ENCODE data around the gene CLSTN2. TPM values are rescaled to one million over a fixed set of nuclear protein-coding genes. Genes with fewer than 3 reads are reported as not detected.

The CLSTN2 gene
- total RNA-seq, 1 experiment from 2014 or later: not detected

DNA sequence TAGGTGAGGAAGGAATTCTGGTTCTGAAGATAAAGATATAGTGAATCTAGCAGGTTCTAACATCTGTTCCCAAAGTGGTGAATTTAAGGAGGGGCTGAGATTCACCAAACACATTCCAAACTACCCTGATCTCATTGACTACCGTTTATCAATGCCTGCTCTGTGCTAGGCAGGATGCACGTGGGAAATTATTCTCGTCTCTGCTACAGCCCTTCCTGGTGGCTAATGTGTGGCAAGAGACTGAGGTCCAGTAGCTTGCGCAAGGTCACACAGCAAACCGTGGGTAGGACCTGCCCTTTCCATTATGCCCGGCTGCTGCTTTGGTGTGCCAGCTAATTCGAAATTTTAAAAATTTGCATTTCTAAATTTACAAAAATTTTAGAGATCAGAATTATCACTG lies 533.4 kb downstream of the CLSTN2 start:
- Histone ChIP-seq H2AFZ (no peak overlapping the region), H3K27ac (peak overlapping the region; percentile 92), H3K9me2 (ENCODE audit: insufficient read depth) (no peaks in the 10 kb centered on the region), H3K4me2 (peak overlapping the region; percentile 26; the same call in 1 of the 2 replicates), H3K36me3 (ENCODE audit: low read depth) (no peaks in the 10 kb centered on the region), H4K20me1 (ENCODE audit: insufficient read depth) (no peaks in the 10 kb centered on the region), H3F3A (ENCODE audit: insufficient read depth, low read depth) (peaks cover 19% of the 10 kb centered on the region; the same call in 1 of the 2 replicates), H3K79me2 (ENCODE audit: low read depth) (no peaks in the 10 kb centered on the region), H3K4me3 (no peak overlapping the region), H3K4me1 (replicated peaks; ENCODE audit: insufficient read depth) (peaks cover 44% of the 10 kb centered on the region), H3K27me3 (ENCODE audit: insufficient read depth, low read depth) (no peaks in the 10 kb centered on the region), H3K9me3 (ENCODE audit: insufficient read depth, low read depth) (no peaks in the 10 kb centered on the region)
- DNase-seq: no peak
- intact Hi-C loops (cut with micrococcal nuclease; ENCODE audit: unreplicated experiment): loop anchor here (10.0 kb wide), 1 partner anchor 266 kb away; no protein-coding TSS in a partner anchor
- ChIA-PET CTCF (no interaction called here), POLR2A (ENCODE audit: unreplicated experiment) (no interaction called here)
- no TSS peak for BruUV-seq (replicated peaks)
- TF ChIP-seq, protein P1, sequence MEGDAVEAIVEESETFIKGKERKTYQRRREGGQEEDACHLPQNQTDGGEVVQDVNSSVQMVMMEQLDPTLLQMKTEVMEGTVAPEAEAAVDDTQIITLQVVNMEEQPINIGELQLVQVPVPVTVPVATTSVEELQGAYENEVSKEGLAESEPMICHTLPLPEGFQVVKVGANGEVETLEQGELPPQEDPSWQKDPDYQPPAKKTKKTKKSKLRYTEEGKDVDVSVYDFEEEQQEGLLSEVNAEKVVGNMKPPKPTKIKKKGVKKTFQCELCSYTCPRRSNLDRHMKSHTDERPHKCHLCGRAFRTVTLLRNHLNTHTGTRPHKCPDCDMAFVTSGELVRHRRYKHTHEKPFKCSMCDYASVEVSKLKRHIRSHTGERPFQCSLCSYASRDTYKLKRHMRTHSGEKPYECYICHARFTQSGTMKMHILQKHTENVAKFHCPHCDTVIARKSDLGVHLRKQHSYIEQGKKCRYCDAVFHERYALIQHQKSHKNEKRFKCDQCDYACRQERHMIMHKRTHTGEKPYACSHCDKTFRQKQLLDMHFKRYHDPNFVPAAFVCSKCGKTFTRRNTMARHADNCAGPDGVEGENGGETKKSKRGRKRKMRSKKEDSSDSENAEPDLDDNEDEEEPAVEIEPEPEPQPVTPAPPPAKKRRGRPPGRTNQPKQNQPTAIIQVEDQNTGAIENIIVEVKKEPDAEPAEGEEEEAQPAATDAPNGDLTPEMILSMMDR (conservative IDR thresholded peaks at IDR 0.05): no peak
- TF ChIP-seq EZH2 (IDR thresholded peaks at IDR 0.05; ENCODE audit: low read depth): no peak

DNA sequence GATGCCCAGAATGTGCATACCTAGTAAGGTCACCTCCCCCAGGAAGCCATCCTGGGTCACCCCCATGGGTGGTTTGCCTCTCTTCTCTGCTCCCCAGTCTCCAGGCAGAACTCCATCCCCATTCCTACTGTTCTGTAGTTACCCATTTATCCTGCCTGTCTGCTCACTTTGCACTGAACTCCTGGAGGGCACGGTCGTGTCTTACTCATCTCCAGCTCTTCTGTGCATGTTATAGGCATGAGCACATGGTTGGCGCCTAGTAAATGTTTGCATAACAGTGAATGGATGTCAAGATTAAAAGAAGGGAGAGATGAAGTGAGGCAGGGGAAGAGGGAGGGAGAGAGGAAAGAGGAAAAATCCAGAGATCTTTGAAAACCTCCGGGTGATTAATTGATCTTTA lies 534.5 kb downstream of the CLSTN2 start:
- Histone ChIP-seq H3F3A (ENCODE audit: insufficient read depth, low read depth) (peaks cover 19% of the 10 kb centered on the region; the same call in 1 of the 2 replicates), H3K4me2 (no peak overlapping the region), H3K79me2 (ENCODE audit: low read depth) (no peaks in the 10 kb centered on the region), H3K9me2 (ENCODE audit: insufficient read depth) (no peaks in the 10 kb centered on the region), H2AFZ (no peak overlapping the region), H4K20me1 (ENCODE audit: insufficient read depth) (no peaks in the 10 kb centered on the region), H3K27ac (no peak overlapping the region), H3K9me3 (ENCODE audit: insufficient read depth, low read depth) (no peaks in the 10 kb centered on the region), H3K36me3 (ENCODE audit: low read depth) (no peaks in the 10 kb centered on the region), H3K4me1 (replicated peaks; ENCODE audit: insufficient read depth) (peaks cover 44% of the 10 kb centered on the region), H3K4me3 (no peak overlapping the region), H3K27me3 (ENCODE audit: insufficient read depth, low read depth) (no peaks in the 10 kb centered on the region)
- CTCF ChIA-PET: interaction anchor here (0.6 kb wide), 1 partner anchor 935 kb away, joined by 3 read pairs; no protein-coding TSS in a partner anchor
- POLR2A ChIA-PET (ENCODE audit: unreplicated experiment): no interaction called here
- no peak for DNase-seq
- no peak for TF ChIP-seq EZH2 (IDR thresholded peaks at IDR 0.05; ENCODE audit: low read depth)
- TF ChIP-seq, protein P1 (conservative IDR thresholded peaks at IDR 0.05): no peak
- intact Hi-C loops (cut with micrococcal nuclease; ENCODE audit: unreplicated experiment): loop anchor here (10.0 kb wide), 1 partner anchor 265 kb away; no protein-coding TSS in a partner anchor
- no TSS peak for BruUV-seq (replicated peaks)

DNA sequence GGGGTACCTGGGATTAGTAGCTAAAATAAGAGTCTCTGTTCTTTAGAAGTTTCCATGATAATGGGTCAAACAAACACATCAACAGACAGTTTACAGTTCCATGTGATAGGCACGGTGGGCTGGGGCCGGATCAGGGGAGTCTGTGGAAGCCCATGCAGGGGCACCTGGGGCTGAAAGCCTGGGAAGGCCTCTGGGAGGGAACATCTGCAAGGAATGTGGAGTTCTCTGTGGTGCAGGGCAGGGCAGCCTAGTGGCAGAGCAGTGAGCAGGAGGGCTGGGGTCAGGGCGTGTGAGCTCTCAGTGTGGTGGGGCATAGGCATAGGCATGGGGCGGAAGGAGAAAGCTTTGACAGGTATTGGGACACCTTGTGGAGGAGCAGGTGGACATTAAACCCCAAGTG lies 535.2 kb downstream of the CLSTN2 start:
- no peak for DNase-seq
- POLR2A ChIA-PET (ENCODE audit: unreplicated experiment): no interaction called here
- intact Hi-C loops (cut with micrococcal nuclease; ENCODE audit: unreplicated experiment): no loop called here
- Histone ChIP-seq H3K9me3 (ENCODE audit: insufficient read depth, low read depth) (no peaks in the 10 kb centered on the region), H3K4me1 (replicated peaks; ENCODE audit: insufficient read depth) (peaks cover 44% of the 10 kb centered on the region), H3K9me2 (ENCODE audit: insufficient read depth) (no peaks in the 10 kb centered on the region), H3K4me3 (no peak overlapping the region), H4K20me1 (ENCODE audit: insufficient read depth) (no peaks in the 10 kb centered on the region), H3K27me3 (ENCODE audit: insufficient read depth, low read depth) (no peaks in the 10 kb centered on the region), H3K27ac (no peak overlapping the region), H3K79me2 (ENCODE audit: low read depth) (no peaks in the 10 kb centered on the region), H2AFZ (no peak overlapping the region), H3K4me2 (no peak overlapping the region), H3F3A (ENCODE audit: insufficient read depth, low read depth) (peaks cover 19% of the 10 kb centered on the region; the same call in 1 of the 2 replicates), H3K36me3 (ENCODE audit: low read depth) (no peaks in the 10 kb centered on the region)
- CTCF ChIA-PET: no interaction called here
- BruUV-seq (replicated peaks): no TSS peak
- TF ChIP-seq EZH2 (IDR thresholded peaks at IDR 0.05; ENCODE audit: low read depth): no peak
- TF ChIP-seq, protein P1 (conservative IDR thresholded peaks at IDR 0.05): no peak

Measured in PC-9 (cell line).